D341Med (cell line): ENCODE results near the gene RASSF7.
"Not testable (repeated sequence)": the region's sequence is repeated elsewhere in the genome, so short reads cannot be mapped to it uniquely, and the experiment has no call there.

ENCODE experiments used
- DNase-seq: peaks from one replicate; pipeline ENCODE4 v3.0.0; 2012; ENCODE audit warnings: low spot score

Gene RASSF7

DNA sequence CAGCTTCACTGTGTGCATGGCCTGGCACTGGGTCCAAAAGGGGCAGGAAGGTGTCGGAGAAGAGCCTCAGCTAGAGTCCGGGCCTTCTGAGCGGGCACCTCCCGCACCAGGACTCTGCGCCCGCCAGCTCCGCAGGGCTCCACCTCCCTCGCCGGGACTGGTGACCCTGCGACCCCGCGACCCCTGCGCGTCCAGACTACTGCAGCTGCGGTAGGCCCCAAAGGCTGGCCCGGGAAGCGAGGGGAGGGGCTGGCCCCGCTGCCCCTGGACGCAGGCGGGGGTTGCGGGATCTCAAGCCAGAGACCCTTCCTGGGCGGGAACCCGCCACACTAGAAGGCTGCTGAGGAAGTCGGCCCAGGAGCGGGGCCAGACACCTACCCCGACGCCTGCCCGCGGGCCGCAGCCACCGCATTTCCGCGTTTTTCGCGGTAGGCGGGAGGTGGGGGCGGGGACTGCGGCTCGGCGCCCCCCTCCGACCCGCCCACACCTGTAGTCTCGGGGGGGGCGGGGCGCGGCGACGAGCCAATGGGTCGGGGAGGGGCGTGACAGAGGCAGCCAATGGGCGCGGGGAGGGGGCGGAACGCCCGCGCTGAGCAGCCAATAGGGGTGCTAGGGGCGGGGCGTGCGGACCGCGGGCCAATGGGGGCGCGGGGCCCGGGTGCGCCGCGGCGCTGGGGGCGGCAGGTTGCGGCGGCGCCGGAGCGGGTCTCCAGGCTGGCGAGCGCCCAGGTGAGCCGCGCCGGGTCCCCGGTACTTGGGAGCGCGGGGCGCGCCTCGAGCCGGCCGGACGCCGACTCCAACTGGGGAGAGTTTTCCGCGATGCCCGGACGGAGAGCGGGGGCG is at the start of gene RASSF7, which contains the start of gene LMNTD2:
RASSF7 (plus strand) TSS at position 666 of the 843 bp plus-strand sequence. CDS start 799 bp downstream, outside the sequence.
LMNTD2 (minus strand) TSS at position 434 of the 843 bp plus-strand sequence; CDS start at position 412, 22 bp downstream.
- peak; percentile 99 for DNase-seq

GRCh38 chr11:512761-513595 is 47.8 kb upstream of the RASSF7 start:
- no peak for DNase-seq

- DNase-seq = no peak
Measured at GRCh38 chr11:514606-515005, 46.2 kb upstream of the RASSF7 start.

DNA sequence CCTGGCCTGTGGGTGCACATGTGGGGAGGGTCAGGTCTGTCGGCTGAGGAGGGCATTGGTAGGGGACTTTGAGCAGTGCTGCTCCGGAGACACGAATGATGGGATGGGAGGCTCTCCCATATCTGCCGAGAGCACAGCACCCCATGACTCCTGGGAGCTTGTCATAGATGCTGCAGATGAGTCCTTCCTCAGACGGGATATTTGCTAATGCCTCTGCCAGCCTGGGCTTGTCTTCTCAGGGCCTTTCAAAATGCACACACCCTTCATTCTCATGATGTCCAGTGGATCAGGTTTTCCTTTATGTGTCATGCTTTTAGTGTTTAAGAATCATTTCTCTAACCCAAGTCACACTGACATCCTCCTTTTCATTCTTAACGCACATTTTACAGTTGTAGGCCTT is 45.6 kb upstream of the RASSF7 start:
- no peak for DNase-seq

DNA sequence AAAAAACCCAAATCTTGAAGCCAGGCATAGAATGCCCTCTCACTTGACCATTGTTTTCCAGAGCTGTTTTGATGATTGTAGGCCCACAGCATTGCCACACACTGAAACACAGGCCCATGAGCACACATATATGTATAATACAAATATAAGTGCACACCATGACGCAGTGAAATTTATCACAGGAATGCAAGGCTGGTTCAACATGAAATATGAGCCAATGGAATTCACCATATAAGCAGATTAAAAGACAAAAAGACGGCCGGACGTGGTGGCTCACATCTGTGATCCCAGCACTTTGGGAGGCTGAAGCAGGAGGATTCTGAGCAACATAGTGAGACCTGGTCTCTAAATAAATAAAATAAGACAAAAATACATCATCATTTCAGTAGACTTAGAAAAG is 44.4 kb upstream of the RASSF7 start:
- no peak for DNase-seq

DNA sequence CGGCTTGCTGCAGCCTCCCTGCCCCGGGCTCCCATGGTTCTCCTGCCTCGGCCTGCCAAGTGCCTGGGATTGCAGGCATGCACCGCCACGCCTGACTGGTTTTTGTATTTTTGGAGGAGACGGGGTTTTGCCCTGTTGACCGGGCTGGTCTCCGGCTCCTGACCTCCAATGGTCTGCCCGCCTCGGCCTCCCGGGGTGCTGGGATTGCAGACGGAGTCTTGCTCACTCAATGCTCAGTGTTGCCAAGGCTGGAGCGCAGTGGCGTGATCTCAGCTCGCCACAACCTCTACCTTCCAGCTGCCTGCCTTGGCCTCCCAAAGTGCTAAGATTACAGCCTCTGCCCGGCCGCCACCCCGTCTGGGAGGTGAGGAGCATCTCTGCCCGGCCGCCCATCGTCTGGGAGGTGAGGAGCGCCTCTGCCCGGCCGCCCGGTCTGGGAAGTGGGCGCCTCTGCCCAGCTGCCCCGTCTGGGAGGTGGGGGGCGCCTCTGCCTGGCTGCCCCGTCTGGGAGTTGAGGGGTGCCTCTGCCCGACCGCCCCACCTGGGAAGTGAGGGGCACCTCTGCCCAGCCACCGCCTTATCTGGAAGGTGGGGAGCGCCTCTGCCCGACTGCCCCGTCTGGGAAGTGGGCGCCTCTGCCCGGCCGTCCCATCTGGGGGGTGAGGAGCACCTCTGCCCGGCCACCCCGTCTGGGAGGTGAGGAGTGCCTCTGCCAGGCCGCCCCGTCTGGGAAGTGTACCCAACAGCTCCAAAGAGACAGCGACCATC is 43.7 kb upstream of the RASSF7 start:
- DNase-seq = not testable (repeated sequence)

- peak; percentile 95 for DNase-seq
Measured at GRCh38 chr11:518463-519202, 42.1 kb upstream of the RASSF7 start.

DNA sequence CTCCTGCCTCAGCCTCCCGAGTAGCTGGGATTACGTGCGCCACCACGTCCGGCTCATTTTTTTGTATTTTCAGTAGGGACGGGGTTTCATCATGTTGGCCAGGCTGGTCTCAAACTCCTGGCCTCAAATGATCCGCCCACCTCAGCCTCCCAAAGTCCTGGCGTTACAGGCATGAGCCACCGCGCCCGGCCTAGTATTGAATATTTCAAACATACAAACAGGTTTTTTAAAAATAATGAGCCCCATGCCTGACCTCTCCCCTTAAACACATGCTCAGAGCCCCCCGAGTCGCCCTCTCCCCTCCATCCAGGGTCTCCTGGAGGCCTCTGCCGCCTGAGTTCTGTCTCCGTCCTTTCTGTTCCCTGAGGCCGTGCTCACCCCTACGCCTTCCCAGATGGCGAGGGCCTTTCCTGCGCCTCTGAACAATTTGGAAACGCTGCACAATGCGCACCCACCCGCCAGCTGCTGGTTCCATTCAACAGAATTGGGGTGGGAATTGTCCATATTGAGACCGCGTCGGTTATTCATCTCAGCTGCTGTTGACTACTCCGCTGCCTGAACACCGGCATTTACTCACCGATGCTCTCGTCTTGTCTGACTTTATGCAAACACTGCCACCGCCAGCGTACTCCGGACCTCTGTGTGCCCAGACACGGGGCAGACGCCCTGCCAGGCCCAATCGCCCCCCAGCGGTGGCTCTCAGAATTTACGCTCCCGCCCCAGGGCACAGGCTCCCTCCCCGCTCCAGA is 40.2 kb upstream of the RASSF7 start:
- DNase-seq = no peak

DNA sequence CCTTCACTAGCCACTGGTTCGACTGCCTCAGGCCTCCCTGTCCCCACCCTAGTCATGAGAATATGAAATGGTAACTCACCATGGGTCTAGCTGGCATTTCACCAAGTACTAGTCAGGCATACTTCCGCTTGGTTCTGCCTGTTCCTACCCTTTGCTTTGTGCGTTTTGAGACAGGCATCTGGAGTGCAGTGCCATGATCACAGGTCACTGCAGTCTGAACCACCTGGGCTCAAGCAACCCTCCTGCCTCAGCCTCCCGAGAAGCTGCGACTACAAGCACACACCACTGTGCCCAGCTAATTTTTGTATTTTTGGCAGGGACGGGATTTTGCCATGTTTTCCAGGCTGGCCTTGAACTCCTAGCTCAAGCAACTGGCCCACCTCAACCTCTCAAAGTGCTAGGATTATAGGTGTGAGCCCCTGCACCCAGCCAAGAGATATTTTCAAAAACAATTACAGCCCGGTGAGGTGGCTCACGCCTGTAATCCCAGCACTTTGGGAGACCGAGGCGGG is 39.5 kb upstream of the RASSF7 start:
- DNase-seq = no peak

GRCh38 chr11:526192-526591 is 34.6 kb upstream of the RASSF7 start:
- DNase-seq = no peak

GRCh38 chr11:528166-528814 is 32.5 kb upstream of the RASSF7 start:
- no peak for DNase-seq

- no peak for DNase-seq
Measured at GRCh38 chr11:528815-529727, 31.7 kb upstream of the RASSF7 start.

DNA sequence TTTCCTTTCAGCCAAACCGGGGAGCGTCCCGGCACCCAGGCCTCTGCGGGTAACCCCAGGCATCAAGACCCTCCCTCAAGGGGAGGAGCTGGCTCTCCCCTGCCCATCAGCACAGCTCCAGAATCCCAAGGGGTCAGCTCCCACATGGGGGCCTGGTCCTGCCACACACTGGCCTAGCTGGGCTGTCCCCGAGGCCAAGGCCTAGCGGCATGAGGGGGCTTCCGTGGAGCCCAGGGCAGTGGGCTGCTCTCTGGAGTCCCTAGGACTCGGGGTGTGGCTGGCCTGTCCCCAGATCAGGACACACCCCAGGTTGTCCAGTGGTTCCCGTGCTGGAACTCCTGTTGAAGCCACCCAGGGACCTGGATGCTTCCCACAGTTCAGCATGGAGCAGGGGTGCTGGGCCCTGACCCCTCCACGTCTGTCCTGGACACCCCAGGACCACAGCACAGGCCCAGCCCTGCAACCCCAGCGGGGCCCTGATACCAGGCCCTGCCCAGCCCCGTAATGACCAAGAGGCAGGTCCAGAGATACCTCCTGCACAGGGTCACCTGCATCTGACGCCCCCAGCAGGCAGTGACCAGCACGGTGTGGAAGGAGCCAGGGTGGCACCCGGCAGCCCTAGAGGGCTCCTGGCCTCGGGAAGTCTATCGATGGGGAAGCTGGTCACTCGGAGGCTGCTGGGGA is 30.9 kb upstream of the RASSF7 start:
- no peak for DNase-seq

GRCh38 chr11:530960-531831 is 29.6 kb upstream of the RASSF7 start:
- no peak for DNase-seq

GRCh38 chr11:531919-532526 is 28.7 kb upstream of the RASSF7 start:
- no peak for DNase-seq

DNA sequence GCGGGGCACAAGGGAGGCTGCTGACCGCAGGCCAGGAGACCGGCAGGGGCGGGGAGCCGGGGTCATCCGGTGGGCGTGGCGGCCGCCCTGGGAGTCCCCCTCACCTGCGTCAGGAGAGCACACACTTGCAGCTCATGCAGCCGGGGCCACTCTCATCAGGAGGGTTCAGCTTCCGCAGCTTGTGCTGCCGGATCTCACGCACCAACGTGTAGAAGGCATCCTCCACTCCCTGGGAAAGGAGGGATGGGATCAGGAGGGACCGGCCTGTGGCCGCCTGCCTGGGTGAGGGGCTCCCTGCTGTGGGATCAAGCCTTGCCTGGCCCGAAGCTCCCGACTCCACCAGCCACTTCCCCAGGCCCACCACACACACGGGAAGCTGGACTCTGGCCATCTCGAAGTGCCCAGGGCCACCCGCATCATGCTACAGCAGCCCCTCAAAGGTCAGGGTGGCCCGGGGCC is 28.2 kb upstream of the RASSF7 start:
- no peak for DNase-seq
